Spleen (tissue), 11 donors: ENCODE data around the gene PSAT1. TPM values are rescaled to one million over a fixed set of nuclear protein-coding genes. Genes with fewer than 3 reads are reported as not detected.

Experiments
- DNase-seq: peaks from one replicate; pipeline ENCODE4 v3.0.0-alpha.2; 2020
- H3K27ac ChIP-seq, 8 donors: fragments of 200-600 bp; sonication (generic) in 7 of 8; 1 replicate in 4 of 8; 2 replicates in 4 of 8; pipeline versions ENCODE4 v1.5.0 to v1.8.0; 2016 to 2021; ENCODE audit warnings: inconsistent platforms in 4 of 8, mild to moderate bottlenecking in 4 of 8, moderate library complexity in 1 of 8
- H3K27me3 ChIP-seq, 7 donors: fragments of 200-600 bp; sonication (generic) in 6 of 7; replicated peaks in 1 of 7; 1 replicate in 4 of 7; 2 replicates in 3 of 7; pipeline versions ENCODE4 v1.5.0 to v1.8.0; 2016 to 2021; ENCODE audit warnings: inconsistent platforms in 3 of 7, mild to moderate bottlenecking in 1 of 7
- H3K36me3 ChIP-seq, 6 donors: fragments of 200-600 bp; sonication (generic) in 5 of 6; 1 replicate in 4 of 6; 2 replicates in 2 of 6; pipeline versions ENCODE4 v1.5.0 to v1.8.0; 2016 to 2021; ENCODE audit warnings: inconsistent platforms in 2 of 6
- H3K4me1 ChIP-seq, 6 donors: fragments of 200-600 bp; sonication (generic) in 5 of 6; 1 replicate in 3 of 6; 2 replicates in 3 of 6; pipeline versions ENCODE4 v1.5.0 to v1.8.0; 2016 to 2021; ENCODE audit warnings: inconsistent platforms in 3 of 6
- H3K4me3 ChIP-seq, 8 donors: fragments of 200-600 bp; sonication (generic) in 7 of 8; 1 replicate in 4 of 8; 2 replicates in 4 of 8; pipeline versions ENCODE4 v1.5.0 to v1.8.0; 2016 to 2021; ENCODE audit warnings: inconsistent platforms in 4 of 8, mild to moderate bottlenecking in 4 of 8, moderate library complexity in 2 of 8
- H3K9me3 ChIP-seq, 8 donors: fragments of 200-600 bp; sonication (generic) in 7 of 8; 1 replicate in 4 of 8; 2 replicates in 4 of 8; pipeline versions ENCODE4 v1.5.0 to v1.8.0; 2016 to 2021; ENCODE audit warnings: inconsistent platforms in 4 of 8
- POLR2A ChIP-seq, 3 donors: fragments of 450-650 bp; IDR thresholded peaks; one replicate each; pipeline ENCODE4 v1.5.1; 2017; ENCODE audit warnings: antibody characterized with exemption in 3 of 3, mild to moderate bottlenecking in 1 of 3
- POLR2AphosphoS5 ChIP-seq, 3 donors: sonication (generic); formaldehyde crosslinking; IDR thresholded peaks; one replicate each; pipeline ENCODE4 v1.5.1; 2017; ENCODE audit warnings: antibody characterized with exemption in 3 of 3
- WGBS, 5 donors: extraction: QIAGEN DNeasy Blood & Tissue Kit in 3 of 5; methylation state at CpG; one replicate each; pipeline versions ENCODE4 v1.1.5 to v1.1.7; 2013 to 2018; 5-methylcytosine and 5-hydroxymethylcytosine counted together
- intact Hi-C: fragments of 100-400 bp; cut with DNase I; formaldehyde crosslinking; loops from one replicate; pipeline ENCODE4 v1.15.0; 2023; ENCODE audit warnings: low total_unique reads
- polyA plus RNA-seq, 3 donors: library from polyadenylated mRNA; stranded (reverse); fragments of 200-250 nt; gene quantifications; one replicate each; pipeline ENCODE4 v1.2.1, GENCODE V29; 2013
- total RNA-seq, 7 donors: library from RNA; depleted of rRNA in 3 of 7; stranded (reverse); fragments of >200 nt in 3 of 7; fragmentation: NEBNext Ultra II Directional in 4 of 7; extraction: Animal tissue kit (Norgen Biotek cat#: 25700) in 4 of 7; gene quantifications; one replicate each; pipeline versions ENCODE4 v1.1.0 to v1.2.1, GENCODE V29; 2016 to 2021
- TF ChIP-seq, protein P1 (sequence below), 11 experiments: fragments of 200-600 bp in 7 of 11; fragments of 450-650 bp in 4 of 11; sonication (generic) in 4 of 11; IDR thresholded peaks in 8 of 11; conservative IDR thresholded peaks in 3 of 11; 1 replicate in 7 of 11; 2 replicates in 4 of 11; pipeline versions ENCODE4 v1.4.0 to v1.8.0; 2016 to 2021; ENCODE audit warnings: antibody characterized with exemption in 11 of 11, inconsistent platforms in 4 of 11, mild to moderate bottlenecking in 1 of 11
- donor health status: healthy with polysubstance abuse.
- donor health status: DM: no; HTN: no; CAD: no; lungs with moderate emphysema.
- donor health status: DM: no; HTN: no; CAD: no.
- donor health status: Bipolar disorder and iron deficiency.
- donor health status: healthy.
- donor health status: DM: no; HTN: no; CAD: no.
- donor health status: DM: yes; HTN: yes; CAD: no.

Gene PSAT1
- total and polyA plus RNA-seq, 10 donors, result 2.7 to 14.0 (median 6.6) TPM

DNA sequence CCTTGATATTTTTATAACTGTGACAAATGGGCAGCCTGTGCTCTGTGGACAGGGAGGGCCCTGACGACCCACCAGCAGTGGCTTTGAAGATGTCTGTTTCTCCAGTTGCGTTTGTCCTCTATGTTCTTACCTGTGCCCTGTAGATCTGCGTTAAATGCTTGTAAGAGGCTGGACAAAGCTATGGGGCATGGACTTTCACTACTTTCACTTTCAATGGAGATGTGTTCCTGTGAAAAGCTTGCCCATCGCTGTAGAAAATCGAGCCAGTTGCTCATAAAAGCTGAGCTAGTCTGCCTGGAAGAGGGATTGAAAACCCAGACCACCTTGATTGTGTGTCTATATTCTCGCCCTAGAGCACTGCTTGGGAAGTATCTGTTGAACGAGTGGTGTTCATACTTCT, 74.1 kb downstream of the PSAT1 start:
- intact Hi-C loops, result loop anchor here (5.0 kb wide), 1 partner anchor 109 kb away; no protein-coding TSS in a partner anchor
- Histone ChIP-seq H3K4me3 (no peak overlapping the region), H3K9me3 (no peaks in the 10 kb centered on the region), H3K4me1 (no peaks in the 10 kb centered on the region), H3K27me3 (peaks cover 0 to 48% (median 5%) of the 10 kb centered on the region in 7 donors), H3K27ac (no peak overlapping the region), H3K36me3 (no peaks in the 10 kb centered on the region)
- DNase-seq, result no peak
- WGBS, 5 donors, result 67 to 78% (median 72%) methylated on average over 7 of the region's 7 CpGs
- no peak for TF ChIP-seq POLR2A (IDR thresholded peaks at IDR 0.05)
- no peak for TF ChIP-seq POLR2AphosphoS5 (IDR thresholded peaks at IDR 0.05)
- TF ChIP-seq, protein P1, sequence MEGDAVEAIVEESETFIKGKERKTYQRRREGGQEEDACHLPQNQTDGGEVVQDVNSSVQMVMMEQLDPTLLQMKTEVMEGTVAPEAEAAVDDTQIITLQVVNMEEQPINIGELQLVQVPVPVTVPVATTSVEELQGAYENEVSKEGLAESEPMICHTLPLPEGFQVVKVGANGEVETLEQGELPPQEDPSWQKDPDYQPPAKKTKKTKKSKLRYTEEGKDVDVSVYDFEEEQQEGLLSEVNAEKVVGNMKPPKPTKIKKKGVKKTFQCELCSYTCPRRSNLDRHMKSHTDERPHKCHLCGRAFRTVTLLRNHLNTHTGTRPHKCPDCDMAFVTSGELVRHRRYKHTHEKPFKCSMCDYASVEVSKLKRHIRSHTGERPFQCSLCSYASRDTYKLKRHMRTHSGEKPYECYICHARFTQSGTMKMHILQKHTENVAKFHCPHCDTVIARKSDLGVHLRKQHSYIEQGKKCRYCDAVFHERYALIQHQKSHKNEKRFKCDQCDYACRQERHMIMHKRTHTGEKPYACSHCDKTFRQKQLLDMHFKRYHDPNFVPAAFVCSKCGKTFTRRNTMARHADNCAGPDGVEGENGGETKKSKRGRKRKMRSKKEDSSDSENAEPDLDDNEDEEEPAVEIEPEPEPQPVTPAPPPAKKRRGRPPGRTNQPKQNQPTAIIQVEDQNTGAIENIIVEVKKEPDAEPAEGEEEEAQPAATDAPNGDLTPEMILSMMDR (IDR thresholded peaks at IDR 0.05 in 8 of 11, conservative IDR thresholded peaks at IDR 0.05 in 3 of 11), result no peak

DNA sequence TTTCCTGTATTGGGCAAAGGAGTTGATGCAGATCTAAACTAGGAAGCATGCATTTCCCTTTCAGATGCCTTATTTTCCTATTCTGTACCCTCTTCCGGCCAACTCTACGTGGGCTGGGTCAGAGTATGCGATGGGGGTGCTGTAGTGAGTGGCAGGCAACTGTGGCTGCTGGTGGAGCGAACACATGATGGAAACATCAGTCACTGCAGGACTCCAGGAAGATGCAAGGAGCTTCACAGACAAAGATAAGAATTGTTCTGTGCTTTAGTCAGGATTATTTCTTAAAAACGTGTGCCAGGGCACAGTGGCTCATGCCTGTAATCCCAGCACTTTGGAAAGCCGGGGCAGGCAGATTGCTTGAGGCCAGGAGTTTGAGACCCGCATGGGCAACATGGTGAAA, 75.1 kb downstream of the PSAT1 start:
- Histone ChIP-seq H3K4me3 (no peak overlapping the region), H3K9me3 (no peaks in the 10 kb centered on the region), H3K4me1 (no peaks in the 10 kb centered on the region), H3K27me3 (peaks cover 0 to 51% (median 5%) of the 10 kb centered on the region in 7 donors), H3K36me3 (no peaks in the 10 kb centered on the region), H3K27ac (no peak overlapping the region)
- intact Hi-C loops, result loop anchor here (5.0 kb wide), 1 partner anchor 110 kb away; no protein-coding TSS in a partner anchor
- DNase-seq, result no peak
- TF ChIP-seq POLR2A (IDR thresholded peaks at IDR 0.05) (no peak), POLR2AphosphoS5 (IDR thresholded peaks at IDR 0.05) (no peak)
- TF ChIP-seq, protein P1 (IDR thresholded peaks at IDR 0.05 in 8 of 11, conservative IDR thresholded peaks at IDR 0.05 in 3 of 11), result no peak
- 35 to 47% (median 43%) methylated on average over 7 of the region's 7 CpGs for WGBS, 5 donors

Other genes with a start within 250 kb of the PSAT1 start
- gene CEP78, start 61.0 kb upstream of the PSAT1 start, total RNA-seq, result 10 to 100 TPM; 15.4 to 20.1 (median 17.0) TPM
- 1 to 10 TPM; 7.1 to 8.0 (median 7.9) TPM for gene CEP78, start 61.0 kb upstream of the PSAT1 start, polyA plus RNA-seq